Ammon's horn (tissue), 1 donor: ENCODE measurements around the gene HOXB3.

Source experiments
- DNase-seq: peaks from one replicate; pipeline ENCODE4 v3.0.0-alpha.2; 2016; ENCODE audit warnings: low spot score

HOXB3 gene

GRCh38 chr17:48586355-48587258 lies 3.4 kb downstream of the HOXB3 start:
- DNase-seq = no peak

- no peak for DNase-seq
Observed at GRCh38 chr17:48584223-48584741, 5.8 kb downstream of the HOXB3 start.

- DNase-seq = no peak
Observed at GRCh38 chr17:48583708-48584222, 6.3 kb downstream of the HOXB3 start.

- no peak for DNase-seq
Observed at GRCh38 chr17:48582750-48583069, 7.3 kb downstream of the HOXB3 start.

GRCh38 chr17:48579760-48580554 lies 10.1 kb downstream of the HOXB3 start:
- DNase-seq = no peak

- no peak for DNase-seq
Observed at GRCh38 chr17:48579471-48579759, 10.6 kb downstream of the HOXB3 start.

GRCh38 chr17:48578616-48579470 lies 11.2 kb downstream of the HOXB3 start:
- DNase-seq = no peak

GRCh38 chr17:48577946-48578615 lies 12.0 kb downstream of the HOXB3 start, which contains the start of gene HOXB4:
HOXB4 (minus strand) TSS chr17:48578350; CDS start chr17:48578319, 31 bp downstream.
- DNase-seq = no peak

GRCh38 chr17:48577330-48577945 lies 12.6 kb downstream of the HOXB3 start:
- no peak for DNase-seq

- no peak for DNase-seq
Observed at GRCh38 chr17:48576479-48577309, 13.3 kb downstream of the HOXB3 start.

GRCh38 chr17:48575673-48576478 lies 14.2 kb downstream of the HOXB3 start:
- no peak for DNase-seq

GRCh38 chr17:48575066-48575582 lies 14.9 kb downstream of the HOXB3 start:
- no peak for DNase-seq

- no peak for DNase-seq
Observed at GRCh38 chr17:48574505-48575065, 15.5 kb downstream of the HOXB3 start.

- no peak for DNase-seq
Observed at GRCh38 chr17:48571826-48572417, 18.1 kb downstream of the HOXB3 start.

- no peak for DNase-seq
Observed at GRCh38 chr17:48571024-48571818, 18.8 kb downstream of the HOXB3 start.

GRCh38 chr17:48570325-48571023 lies 19.6 kb downstream of the HOXB3 start:
- no peak for DNase-seq
